Kidney epithelial cell (primary cell): ENCODE data around the gene OSBPL9. TPM values are rescaled to one million over a fixed set of nuclear protein-coding genes. Genes with fewer than 3 reads are reported as not detected.

Experiments used
- DNase-seq: peaks from one replicate; pipeline ENCODE4 v3.0.0-alpha.2; 2010; ENCODE audit warnings: low read depth
- H3K27me3 ChIP-seq: 2 replicates; pipeline ENCODE4 v1.6.0; 2011; ENCODE audit warnings: low read length; ENCODE audit not compliant: control insufficient read depth, insufficient read depth
- H3K36me3 ChIP-seq: 2 replicates; pipeline ENCODE4 v1.5.1; 2011; ENCODE audit warnings: low read length; ENCODE audit not compliant: control insufficient read depth, insufficient read depth
- H3K4me3 ChIP-seq: 2 replicates; pipeline ENCODE4 v1.5.1; 2011; ENCODE audit warnings: low read depth, mild to moderate bottlenecking, control low read depth, low read length
- CTCF ChIP-seq: IDR thresholded peaks from 2 replicates; pipeline ENCODE4 v1.5.1; 2011; ENCODE audit warnings: mild to moderate bottlenecking, moderate library complexity, low read length, control low read depth, inconsistent platforms; ENCODE audit not compliant: insufficient read depth, poor library complexity, severe bottlenecking
- total RNA-seq: library from RNA; depleted of rRNA; stranded (reverse); fragments of >200 nt; gene quantifications from 2 replicates; pipeline ENCODE4 v1.2.3, GENCODE V29; 2015

Gene OSBPL9
- total RNA-seq, 1 donor from 2014 or later: 94.1 TPM

DNA sequence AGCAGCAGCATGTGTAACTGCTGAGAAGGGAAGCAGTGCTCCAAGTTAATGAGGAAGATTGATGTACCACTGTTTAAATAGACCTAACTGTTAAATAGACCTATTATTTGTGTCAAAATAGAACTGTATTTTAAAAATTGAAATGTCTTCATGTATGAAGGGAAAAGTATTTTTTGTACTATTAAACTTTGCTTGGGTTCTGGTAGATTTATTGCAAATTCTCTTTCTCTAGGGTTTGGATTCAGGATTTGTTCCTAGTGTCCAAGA is 128.3 kb downstream of the OSBPL9 start:
- DNase-seq: no peak

GRCh38 chr1:51749151-51749550 is 132.3 kb downstream of the OSBPL9 start:
- no peaks in the 10 kb centered on the region for H3K36me3 ChIP-seq
- DNase-seq: no peak
- no peak for TF ChIP-seq CTCF
- H3K4me3 ChIP-seq: no peak overlapping the region
- H3K27me3 ChIP-seq: no peaks in the 10 kb centered on the region

More for the DNA sequence above, 128.3 kb downstream of the OSBPL9 start:
- no peaks in the 10 kb centered on the region for H3K36me3 ChIP-seq
- no peak for TF ChIP-seq CTCF
- H3K4me3 ChIP-seq: no peak overlapping the region
- no peaks in the 10 kb centered on the region for H3K27me3 ChIP-seq

DNA sequence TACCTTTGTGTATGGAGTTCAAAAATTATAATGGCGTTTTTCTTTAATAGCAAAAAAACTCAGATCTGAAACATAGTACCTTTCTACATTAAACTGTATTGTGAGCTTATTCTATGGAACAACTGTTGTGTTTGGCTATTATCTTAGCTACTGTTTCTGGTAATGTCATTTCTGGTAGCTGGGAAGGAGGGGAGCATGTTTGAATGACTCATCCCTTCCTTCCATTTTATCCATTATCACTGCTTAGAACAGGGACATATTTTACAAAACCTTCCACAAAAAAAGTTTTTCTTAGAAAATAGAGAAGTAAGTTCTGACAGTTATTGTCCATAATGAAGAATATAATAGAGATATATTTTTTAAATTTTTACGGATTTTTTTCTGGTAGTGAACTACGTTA is 133.3 kb downstream of the OSBPL9 start:
- DNase-seq: no peak
- no peak overlapping the region for H3K4me3 ChIP-seq
- H3K27me3 ChIP-seq: no peaks in the 10 kb centered on the region
- TF ChIP-seq CTCF: no peak
- H3K36me3 ChIP-seq: no peaks in the 10 kb centered on the region

DNA sequence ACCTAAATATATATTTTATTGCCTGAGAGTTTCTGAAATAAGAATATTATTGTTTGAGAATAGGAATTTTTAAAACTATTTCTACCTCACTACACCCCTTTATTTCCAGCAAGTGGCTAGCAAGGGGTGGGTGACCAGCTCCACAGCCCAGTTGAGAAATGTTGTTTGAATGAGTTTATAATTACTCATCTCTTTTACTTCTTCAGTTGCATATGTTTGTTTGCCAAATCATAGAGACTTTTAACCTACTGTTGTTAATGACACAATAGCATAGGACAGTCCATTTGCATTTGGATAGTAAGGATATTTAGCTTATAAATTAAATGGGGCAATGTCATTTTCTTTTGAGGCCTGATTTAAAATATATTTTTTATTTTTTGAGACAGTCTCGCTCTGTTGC is 133.8 kb downstream of the OSBPL9 start:
- no peak for DNase-seq
- no peaks in the 10 kb centered on the region for H3K36me3 ChIP-seq
- no peaks in the 10 kb centered on the region for H3K27me3 ChIP-seq

GRCh38 chr1:51752073-51752948 is 135.4 kb downstream of the OSBPL9 start:
- no peak for TF ChIP-seq CTCF
- no peaks in the 10 kb centered on the region for H3K36me3 ChIP-seq

More for the DNA sequence above, 133.8 kb downstream of the OSBPL9 start:
- no peak for TF ChIP-seq CTCF
- no peak overlapping the region for H3K4me3 ChIP-seq

GRCh38 chr1:51753969-51754368 is 137.1 kb downstream of the OSBPL9 start:
- TF ChIP-seq CTCF: no peak
- H3K27me3 ChIP-seq: no peaks in the 10 kb centered on the region

More at GRCh38 chr1:51752073-51752948, 135.4 kb downstream of the OSBPL9 start:
- no peak for DNase-seq
- Histone ChIP-seq H3K27me3 (no peaks in the 10 kb centered on the region), H3K4me3 (no peak overlapping the region)

More at GRCh38 chr1:51753969-51754368, 137.1 kb downstream of the OSBPL9 start:
- no peak overlapping the region for H3K4me3 ChIP-seq
- no peak for DNase-seq
- no peaks in the 10 kb centered on the region for H3K36me3 ChIP-seq
